NT2/D1 (cell line): ENCODE measurements around the gene ROPN1L.

Source experiments
- SUZ12 ChIP-seq: IDR thresholded peaks from 2 replicates; pipeline ENCODE4 v1.6.1; 2011; ENCODE audit not compliant: insufficient read length, insufficient read depth; ENCODE audit errors: extremely low read depth
- YY1 ChIP-seq: IDR thresholded peaks from 2 replicates; pipeline ENCODE4 v1.6.1; 2011; ENCODE audit not compliant: insufficient read length, insufficient read depth

DNA sequence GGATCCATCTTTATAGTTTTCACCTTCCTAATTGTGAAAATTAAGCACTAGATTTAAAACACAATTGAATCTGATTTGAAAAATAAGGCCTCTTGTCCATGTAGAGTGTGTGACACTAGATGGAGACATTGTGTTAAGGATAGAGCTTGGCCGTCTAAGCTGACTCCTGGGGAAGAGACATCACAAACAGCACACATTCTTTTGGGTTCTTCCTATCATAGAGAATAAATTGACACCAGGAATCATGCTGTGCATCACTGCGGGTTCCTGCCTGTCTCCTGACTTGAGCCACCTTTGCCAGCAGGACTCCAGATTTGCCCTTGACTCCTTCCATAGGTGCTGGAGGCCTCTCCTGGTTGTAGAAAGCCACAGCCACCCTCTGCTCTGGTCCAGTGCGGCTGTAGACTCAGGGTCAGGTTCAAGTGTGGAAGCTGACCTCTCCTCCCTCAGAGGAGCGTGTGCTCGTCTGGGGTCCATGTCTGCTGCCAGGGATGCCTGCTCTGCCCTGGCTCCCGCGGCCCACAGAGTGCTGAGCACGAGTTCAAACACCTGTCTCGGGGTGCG is 11.2 kb downstream of the ROPN1L start:
- TF ChIP-seq YY1 (no peak), SUZ12 (no peak)
